NCI-H526 treated with DMSO at 0.1 percent for 48 hours (cell line): Measurements from ENCODE around the gene NUDT8.
A peak's percentile ranks its signal among the peaks of the same experiment; 100 is the strongest.
"Not testable (repeated sequence)": the region's sequence is repeated elsewhere in the genome, so short reads cannot be mapped to it uniquely, and the experiment has no call there.

Experiments
- DNase-seq: peaks from one replicate; lab custom pipeline; 2025; lab: John Stamatoyannopoulos, UW

Gene NUDT8

DNA sequence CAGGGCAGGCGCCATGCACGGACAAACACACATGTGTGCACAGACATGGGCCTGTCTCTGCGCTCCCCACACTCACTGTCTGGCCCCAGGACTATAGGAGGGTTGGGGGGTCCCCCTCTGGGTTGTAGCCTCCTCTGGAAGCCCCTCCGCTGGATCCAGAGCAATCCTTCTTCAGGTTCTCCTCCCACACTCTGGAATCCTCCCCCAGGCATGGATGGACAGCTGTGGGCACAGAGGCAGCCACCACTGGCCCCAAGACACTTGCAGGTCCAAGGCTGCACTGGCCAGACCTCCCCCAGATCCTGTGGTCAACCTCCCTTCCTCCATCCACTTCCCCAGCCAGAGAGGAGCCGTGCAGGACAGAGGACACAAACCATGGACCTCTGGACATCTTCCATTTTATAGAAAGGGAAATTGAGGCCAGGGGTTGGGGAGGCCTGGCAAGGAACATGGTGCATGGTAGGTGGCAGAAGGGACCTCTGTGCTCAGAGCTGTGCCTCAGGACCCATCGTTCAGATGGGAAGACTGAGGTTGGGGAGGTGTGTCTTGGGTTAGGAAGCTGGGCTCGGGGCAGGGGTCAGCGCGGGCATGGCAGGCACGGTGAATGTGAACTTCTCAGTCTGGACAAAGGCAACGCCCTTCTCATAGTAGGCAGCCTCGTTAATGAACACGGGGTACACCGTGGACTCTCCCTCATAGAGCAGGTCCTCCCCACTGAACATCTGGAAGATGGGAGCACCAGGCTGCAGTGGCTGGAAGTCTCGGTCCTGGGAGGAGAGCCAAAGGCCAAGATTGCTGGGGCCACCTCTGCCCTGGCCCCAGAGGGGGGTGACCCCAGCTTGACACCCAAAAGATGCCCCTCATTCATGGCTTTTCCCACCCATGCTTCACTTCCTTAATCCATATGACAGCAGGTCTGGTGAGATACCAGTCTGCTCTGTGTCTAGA is 12.7 kb upstream of the NUDT8 start:
- no peak for DNase-seq

DNA sequence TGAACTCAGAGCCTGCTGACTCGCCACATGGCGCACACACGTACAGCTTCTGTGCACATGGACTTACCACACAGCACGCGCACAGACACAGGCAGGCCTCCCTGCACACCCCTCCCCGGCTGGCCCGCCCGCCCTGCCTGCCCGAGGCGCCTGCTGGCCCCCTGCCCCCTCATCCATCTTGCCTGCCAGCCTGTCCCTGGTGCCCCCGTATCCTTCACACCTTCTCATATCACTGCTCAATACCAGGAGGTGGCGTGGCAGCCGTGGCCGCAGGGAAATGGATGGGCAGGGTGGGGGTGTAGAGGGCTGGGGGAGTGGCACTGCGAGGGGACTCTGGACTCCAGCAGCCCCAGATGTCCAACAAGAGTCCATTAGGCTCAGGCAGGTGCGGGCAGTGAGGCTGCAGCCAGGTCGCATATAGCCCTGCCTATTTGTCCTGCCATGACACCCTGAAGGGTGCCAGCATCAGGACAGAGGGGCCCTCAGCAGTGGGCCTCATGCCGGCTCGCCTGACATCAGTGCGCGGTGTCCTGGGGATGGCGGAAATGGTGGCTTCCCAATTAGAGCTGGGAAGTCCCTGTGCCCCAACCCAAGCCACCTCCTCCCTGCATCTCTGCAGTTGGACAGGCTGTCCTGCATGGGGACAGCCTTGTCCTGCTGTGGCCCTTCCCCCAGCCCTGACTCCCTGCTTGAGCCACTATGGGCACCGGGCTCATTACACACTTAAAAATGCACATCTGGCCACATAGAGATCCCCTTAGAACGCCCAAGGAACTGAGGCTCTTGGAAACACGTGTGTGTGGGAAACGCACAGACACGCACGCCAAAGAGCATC is 11.8 kb upstream of the NUDT8 start:
- no peak for DNase-seq

DNA sequence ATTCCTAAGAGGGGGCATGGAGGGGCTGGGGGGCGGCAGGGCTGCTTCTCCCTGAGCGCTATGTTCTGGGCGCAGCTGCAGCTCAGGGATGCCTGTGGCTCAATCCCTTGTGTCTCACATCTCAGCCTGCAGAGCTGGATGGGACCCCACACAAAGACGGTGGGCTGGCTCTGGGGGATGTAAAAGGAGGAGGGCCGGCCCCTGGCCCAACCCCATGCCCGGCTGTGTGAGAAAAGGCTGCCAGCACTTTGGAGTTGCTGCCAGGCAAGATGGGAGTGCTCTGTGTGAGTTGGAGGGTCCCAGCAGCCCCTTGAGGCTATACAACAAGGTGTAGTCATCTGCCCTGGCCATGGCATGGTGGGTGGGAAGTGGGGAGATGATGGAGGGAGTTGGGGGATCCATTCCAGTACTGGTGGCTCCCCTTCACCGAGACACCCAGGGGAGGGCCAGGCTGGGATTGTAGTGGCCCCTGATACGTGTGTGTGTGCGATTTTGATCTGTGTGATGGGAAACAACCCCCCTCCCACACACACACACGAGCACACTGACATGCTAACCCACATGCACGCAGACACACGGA is 11.1 kb upstream of the NUDT8 start:
- no peak for DNase-seq

DNA sequence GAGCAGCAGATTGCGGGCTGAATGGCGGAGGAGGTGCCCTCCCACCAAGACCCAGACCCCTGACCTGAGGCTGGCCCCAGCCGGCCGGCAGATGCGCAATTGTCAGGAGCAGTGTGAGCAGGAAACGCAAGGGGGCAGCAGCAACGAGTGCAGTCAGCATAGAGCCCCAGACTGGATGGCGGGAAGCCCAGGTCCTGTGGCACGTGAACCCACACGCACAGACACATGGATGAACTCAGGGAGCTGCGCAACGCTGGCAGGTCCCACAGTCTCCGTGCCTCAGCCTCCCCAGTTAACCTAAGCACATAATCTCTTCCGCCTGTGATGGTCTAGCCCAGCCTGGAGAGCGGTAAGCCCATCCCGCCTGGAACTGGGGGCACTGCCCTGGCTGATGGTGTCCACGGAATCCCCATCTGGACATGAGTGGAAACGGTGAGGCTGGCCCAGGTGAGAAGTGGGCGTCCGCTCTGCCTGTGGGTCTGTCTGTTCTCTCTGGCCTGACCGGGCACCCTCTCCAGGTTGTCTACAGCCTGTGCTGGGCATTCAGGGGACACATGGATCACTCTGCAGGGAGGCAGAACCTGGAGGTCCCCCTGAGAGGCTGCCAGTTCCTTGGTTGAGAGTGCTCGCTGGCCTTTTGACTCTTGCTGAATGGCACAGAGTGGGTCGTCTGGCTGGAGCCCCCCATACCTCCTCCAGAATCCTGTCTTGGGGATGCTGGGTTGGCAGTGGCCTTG is 10.5 kb upstream of the NUDT8 start:
- peak; percentile 32 for DNase-seq

DNA sequence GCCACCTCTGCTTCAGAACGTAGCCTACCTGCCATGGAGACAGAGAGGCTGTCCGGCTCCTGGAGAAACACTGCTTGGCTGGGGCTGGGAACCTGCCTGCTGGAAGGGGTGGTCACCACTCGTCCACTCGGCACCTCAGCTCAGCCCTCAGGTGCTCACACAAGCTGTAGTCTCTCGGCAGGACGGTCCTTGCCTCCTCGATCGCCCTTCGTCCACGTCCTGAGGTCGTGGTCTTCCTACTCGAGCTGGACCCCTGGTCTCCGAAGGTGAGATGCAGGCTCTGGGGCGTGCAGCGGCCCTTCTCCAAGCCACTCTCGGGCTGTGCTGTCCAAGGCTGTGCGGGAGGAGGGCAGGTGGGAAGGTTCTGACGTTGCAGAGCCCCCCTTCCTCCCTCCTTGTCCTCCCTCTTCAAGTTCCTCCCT is 9.7 kb upstream of the NUDT8 start, which contains the start of gene TBX10:
Gene TBX10 (minus strand): TSS at position 326 of the 422 bp plus-strand sequence. CDS start 291 bp downstream, at position 35.
- DNase-seq: no peak

DNA sequence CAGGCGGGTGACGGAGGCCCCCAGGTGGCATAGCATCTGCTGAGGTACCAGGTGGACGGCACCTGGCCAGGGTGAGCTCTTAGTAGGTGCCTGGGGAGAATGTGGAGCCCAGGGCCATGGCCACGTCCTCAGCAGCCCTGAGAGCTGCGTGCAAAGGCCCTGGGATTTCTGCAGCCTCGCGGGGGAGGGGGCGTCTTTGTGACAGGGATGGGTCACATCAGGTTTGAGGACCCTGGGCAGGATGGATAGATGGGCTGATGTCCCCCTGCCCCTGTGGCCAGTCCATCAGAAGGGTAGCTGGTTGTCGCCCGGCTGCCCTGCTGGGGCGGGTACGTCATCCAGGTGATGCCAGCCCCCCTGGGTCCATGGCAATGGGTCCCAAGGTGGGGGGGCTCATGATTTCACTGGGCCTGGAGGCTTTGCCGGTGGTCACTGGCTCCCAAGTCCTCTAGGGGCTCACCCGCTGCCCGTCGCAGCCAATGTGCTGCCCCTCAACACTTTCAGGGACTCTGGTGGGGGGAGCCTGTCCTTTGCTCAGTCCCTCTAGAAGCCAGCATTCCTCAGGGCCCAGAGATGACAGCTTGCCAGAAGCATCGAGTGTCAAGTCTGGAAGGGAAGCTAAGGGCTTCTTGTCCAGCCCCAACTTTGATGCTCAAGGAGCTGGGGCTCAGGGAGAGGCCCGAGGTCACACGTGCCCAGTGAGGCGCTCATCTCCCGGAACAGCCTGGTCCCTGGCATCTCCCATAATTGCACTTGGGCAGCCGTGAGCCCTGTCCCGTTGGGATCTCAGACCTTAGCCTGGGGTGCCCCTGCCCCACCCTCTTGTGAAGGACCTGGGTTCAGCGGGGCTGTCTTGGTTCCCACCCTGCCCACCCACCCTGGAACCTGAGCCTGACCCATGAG is 9.0 kb upstream of the NUDT8 start:
- DNase-seq: no peak

DNA sequence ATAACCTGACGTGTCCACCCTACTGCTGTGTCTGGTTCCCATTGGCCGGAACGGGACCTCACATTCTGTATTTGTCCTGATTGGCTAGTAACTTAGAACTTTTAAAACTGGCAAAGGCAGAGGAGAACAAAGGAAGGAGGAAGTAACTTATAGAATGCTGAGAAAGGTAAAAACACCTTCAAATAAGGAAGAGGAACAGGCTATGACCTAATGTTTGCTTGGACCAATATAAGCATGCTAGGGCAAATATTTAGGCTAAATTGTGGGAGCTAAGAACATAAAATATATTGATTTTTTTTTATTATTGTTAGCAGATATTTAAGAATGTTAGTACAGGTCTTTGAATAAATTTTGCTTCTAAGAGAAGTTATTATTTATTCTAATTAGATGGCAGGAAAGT is 7.7 kb upstream of the NUDT8 start:
- not testable (repeated sequence) for DNase-seq

DNA sequence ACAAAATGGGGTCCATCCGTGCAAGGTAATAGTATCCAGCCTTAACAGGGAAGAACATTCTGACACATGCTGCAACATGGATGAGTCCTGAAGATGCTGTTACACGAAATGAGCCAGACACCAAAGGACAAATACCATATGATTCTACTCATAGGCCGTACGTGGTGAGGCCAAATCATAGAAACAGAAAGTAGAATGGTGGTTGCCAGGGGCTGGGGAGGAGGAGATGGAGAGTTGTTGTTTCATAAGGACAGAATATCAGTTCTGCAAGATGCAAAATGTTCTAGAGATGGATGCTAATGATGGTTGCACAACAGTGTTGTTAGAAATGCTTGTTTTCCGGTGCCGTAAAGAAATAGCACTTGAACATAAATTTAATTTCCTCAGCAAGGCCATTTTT is 7.2 kb upstream of the NUDT8 start:
- no peak for DNase-seq

DNA sequence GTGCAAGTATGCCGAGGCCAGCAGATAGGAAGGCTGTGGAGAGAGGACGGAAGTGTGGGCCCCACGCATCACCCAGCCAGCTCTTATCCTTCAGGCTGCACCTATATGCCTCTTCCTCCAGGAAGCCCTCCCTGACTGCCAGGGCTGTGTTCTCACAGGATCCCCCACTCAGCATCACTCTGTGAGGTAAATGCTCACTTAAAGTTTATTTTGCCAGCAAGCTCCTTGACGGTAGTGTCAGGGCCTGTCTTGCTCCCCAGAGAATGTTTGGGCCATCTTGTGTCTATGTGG is 5.4 kb upstream of the NUDT8 start:
- no peak for DNase-seq

DNA sequence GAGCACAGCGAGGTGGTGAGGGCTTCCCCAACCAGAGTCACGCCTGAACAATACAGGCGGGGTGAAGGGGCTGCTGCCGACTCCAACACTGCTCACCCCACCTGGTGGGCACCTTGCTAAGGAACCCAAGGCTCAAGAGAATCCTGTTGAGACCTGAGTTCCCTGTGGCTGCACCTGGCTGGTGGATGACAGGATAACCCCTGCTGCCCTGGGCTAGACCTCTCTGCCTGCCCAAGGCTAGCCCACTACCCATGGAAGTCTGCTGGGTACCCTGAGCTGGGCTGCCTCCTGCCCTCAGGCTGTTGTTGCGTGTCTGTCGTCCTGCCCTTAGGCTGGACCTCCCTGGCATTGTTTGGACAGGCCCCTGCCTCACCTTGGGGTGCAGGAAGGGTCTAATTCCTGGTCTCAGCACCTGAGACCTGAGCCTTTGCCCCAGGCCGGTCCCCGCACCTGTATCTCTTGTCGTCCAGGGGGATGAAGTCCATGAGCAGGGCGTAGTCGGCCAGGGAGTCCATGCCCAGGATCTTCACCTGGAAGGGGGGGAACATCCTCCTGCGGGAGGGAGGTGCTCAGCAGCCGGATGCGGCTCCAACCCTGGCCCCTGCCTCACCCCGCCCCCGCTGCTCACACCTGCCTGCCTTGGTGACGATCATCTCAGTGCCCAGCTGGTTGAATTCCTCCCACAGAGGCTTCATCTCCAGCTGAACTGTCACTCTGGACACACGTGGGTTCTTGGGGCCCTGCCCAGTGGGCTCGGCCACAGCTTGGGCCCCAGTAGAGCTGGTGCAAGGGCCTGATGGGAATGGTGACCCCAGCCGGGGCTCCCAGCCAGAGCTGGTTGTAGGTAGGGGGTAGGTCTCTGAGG is 4.9 kb upstream of the NUDT8 start:
- no peak for DNase-seq

DNA sequence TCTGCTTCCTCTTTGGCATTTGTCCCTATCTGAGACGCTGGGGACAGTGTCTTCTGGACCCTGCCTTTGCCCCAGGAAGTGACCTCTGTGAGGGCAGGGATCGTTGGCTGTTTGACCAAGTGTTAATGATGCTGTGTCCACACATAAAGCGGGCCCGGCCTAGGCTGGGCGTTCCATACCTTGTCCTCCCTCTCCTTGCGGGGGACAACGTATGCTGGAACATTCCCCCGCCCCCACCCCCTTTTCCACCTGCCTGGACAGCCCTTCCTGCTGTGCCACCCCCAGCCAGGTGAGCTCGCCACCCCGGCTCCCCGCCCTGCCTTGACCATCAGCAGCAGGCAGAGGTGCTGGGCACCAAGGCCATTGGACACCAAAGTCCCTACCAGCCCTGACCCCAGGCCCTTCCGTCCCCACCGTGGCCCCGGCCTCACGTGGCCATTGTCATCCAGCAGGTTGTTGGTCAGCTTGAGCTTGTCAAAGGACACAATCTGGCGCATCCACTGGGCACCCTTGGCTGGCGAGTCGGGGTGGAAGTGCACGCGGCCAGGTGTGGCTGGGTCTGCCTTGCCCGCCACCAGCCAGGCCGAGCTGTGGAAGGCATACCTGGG is 4.1 kb upstream of the NUDT8 start:
- DNase-seq: no peak

DNA sequence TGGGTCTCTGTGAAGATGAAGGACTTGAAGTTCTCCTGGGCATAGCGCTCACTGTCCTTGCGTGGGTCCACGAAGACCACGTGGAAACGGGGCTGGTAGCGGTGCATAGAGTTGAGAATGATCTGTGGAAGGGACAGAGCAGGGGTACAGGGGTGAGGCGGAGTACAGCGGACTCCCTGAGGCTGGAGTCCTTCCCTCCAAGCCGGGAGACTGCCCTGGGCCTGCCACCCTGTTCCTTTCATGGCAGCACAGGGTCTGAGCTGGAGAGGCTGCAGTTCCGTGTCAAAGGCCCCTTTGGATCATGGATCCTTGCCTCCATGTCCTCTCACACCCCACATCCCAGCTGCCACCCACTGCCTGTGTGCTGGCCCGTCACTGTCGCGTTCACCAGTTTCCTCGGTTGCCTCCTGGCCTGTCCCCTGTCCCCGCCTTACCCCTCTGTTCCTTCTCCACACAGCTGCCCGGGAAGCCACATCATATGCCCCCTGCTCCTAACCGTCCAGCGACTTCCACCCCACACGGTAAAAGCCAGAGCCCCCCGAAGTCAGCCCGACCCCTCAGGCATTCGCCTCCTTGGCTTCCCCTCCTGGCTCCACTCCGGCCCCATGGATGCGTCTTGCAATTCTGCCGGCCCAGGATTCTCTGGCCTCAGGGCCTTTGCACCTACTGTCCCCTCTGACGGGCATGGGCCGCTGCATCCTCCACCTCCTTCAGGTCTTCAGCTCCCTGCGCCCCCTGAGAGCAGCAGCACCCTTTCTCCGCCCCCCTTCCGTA is 3.4 kb upstream of the NUDT8 start:
- DNase-seq: no peak

DNA sequence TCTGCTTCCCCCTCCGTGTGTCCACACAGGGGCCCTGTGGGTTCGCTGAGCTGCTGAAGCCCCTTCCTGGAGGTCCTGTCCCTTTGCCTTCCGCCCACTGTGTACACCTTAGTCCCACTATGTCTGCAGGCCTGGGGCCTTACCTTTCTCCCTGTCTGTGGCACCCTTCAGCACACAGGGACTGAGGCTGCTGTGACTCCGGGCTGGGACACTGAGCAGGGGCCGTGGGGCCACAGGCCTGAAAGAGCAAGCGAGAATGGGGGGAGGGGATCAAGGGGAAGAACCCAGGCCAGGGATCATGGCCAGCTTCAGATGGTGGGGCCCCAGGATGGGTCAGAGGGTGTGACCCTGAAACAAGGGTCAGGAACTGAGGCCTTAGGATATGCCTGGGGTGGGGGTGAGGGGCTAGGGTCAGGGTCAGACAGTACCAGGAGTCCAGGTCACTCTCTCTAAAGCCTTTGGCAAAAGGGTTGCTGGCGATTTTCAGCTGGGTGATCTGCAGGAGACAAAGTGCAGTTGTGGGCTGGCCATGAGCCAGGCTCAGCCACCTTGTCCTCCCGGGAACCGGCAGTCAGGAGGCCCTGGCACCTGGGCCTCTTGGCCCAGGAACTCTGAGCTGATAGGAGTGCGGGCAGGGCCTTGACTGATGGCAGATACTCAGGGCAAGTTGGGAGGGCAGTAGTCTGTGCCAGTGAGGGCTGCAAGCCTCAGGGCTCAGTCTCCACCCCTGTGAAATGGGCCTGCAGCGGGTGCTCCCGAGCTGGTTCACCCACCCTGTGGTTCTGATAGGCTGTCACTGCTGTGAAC is 2.6 kb upstream of the NUDT8 start:
- DNase-seq: no peak

DNA sequence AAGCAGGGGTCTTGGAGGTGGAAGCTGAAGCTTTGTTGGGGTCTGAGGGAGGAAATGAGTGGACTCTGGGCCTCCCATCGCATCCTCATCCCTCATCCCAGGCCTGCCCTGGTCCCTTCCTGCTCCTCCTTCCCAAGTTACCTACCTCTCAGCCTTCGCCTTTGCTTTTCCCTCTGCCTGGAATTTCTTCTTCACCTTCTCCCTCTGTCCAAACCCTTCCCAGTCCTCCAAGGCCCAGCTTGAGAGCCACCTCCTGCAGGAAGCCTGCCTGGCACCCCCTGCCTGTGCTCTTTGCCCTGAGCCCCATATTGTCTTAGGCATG is 2.1 kb upstream of the NUDT8 start:
- no peak for DNase-seq

DNA sequence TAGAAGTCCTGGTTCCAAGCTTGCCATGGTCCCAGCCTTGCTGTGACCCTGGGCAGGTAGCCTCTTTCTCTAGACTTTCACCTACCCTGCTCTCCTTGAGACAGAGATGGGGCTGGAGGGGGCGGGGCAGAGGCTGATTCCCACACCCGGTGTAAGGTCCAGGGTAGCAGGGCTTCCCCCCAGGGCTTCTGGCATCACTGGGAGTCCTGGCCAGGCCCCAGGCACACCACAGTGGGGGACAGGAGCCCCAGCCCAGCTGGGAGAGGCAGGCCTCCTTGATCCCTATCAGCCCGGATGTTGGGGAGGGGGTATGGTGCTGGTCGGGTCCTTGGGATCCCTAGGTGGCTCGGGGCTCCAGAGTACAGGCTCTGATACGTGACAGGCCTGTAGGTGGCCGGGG is 1.7 kb upstream of the NUDT8 start:
- DNase-seq: no peak

DNA sequence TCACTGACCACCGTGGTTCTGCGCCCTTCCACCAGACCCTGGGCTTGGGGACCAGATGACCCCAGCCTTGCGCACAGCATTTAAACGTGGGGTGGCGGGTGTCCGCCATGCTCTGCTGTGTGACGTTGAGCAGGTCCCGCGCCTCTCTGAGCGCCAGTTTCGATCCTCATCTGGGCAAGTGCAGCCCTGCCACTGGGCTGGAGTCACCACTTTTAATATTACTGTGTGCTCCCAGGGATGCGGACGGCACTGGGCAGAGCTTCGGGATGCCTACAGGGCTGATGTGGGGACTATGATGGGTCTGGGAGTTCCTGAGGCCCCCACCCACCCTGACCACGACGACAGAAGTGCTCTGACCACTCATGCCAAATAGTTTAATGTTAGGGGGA is 1.2 kb upstream of the NUDT8 start:
- DNase-seq: no peak

DNA sequence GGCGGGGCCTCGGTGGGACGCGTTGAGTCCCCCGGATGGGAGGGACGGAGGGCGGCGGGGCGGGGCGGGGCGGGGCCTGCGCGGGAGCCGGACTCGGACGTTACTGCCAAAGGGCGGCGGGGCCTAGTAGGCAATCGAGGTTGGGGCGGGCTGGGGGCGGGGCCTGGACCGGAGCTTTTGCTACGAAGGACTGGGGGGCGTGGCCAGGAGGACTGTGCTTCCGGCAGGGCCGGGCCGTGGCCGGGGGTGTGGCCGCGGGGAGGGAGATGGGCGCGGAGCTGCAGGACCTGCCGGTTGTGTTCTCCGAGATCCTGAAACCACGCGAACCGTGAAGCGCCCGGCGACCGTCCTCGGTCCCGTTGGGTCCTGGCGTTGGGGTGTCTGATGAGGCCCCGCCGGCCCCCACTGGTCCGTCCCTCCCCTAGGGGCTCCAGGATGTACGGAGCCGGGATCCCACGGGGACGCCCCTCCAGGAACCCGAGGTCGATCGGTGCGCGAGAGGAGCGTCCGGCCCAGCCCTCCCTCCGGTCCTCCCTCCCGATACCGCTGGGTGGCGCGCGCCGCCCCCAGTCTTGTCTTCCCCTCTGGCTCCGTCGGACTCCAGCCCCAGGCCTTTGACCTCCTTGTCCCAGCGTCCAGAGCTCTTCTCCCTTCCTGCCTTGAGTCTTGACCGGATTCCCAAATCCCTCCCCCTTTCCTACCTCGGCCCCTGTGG is 648 bp upstream of the NUDT8 start:
- DNase-seq: peak; percentile 98
